Activated CD4-positive, CD25-positive, alpha-beta regulatory T cell treated with anti-CD3 and anti-CD28 coated beads, Interleukin-2, amount 50 U/mL, for 16 hours (primary cell): ENCODE results near the gene TLE2.

Experiments
- DNase-seq: peaks from one replicate; pipeline ENCODE4 v3.0.0-alpha.2; 2020; ENCODE audit warnings: low read depth, low spot score

Gene TLE2

GRCh38 chr19:3029065-3029923, at the start of gene TLE2:
TSS of gene TLE2 (minus strand) at chr19:3029280. CDS start at chr19:3028904, 376 bp downstream.
- DNase-seq, result no peak

- peak; percentile 57 for DNase-seq
Measured at GRCh38 chr19:3075605-3076431, 46.7 kb upstream of the TLE2 start.

GRCh38 chr19:3073931-3074595, 45.0 kb upstream of the TLE2 start:
- DNase-seq, result no peak

GRCh38 chr19:3073159-3073563, 44.1 kb upstream of the TLE2 start:
- DNase-seq, result no peak

- no peak for DNase-seq
Measured at GRCh38 chr19:3071768-3072167, 42.7 kb upstream of the TLE2 start.

GRCh38 chr19:3068071-3068470, 39.0 kb upstream of the TLE2 start:
- no peak for DNase-seq

- no peak for DNase-seq
Measured at GRCh38 chr19:3067563-3067962, 38.5 kb upstream of the TLE2 start.

GRCh38 chr19:3066482-3067049, 37.5 kb upstream of the TLE2 start:
- no peak for DNase-seq

GRCh38 chr19:3065675-3066357, 36.7 kb upstream of the TLE2 start:
- DNase-seq, result no peak

- DNase-seq, result no peak
Measured at GRCh38 chr19:3064011-3064330, 34.9 kb upstream of the TLE2 start.

GRCh38 chr19:3062165-3063105, 33.4 kb upstream of the TLE2 start, which contains the start of gene TLE5:
TSS of gene TLE5 (minus strand) at chr19:3062495. CDS start at chr19:3062200, 295 bp downstream.
- DNase-seq, result peak; percentile 47

GRCh38 chr19:3061182-3062161, 32.4 kb upstream of the TLE2 start:
- peak; percentile 52 for DNase-seq

- no peak for DNase-seq
Measured at GRCh38 chr19:3060857-3061181, 31.7 kb upstream of the TLE2 start.

- no peak for DNase-seq
Measured at GRCh38 chr19:3059653-3060052, 30.6 kb upstream of the TLE2 start.

- no peak for DNase-seq
Measured at GRCh38 chr19:3058821-3059314, 29.8 kb upstream of the TLE2 start.

GRCh38 chr19:3058009-3058820, 29.1 kb upstream of the TLE2 start:
- no peak for DNase-seq

GRCh38 chr19:3057275-3057714, 28.2 kb upstream of the TLE2 start:
- DNase-seq, result no peak
